Measurements from ENCODE around the gene ZNF26. TPM values are rescaled to one million over a fixed set of nuclear protein-coding genes. Genes with fewer than 3 reads are reported as not detected.

The ZNF26 gene
- total and polyA plus RNA-seq, 2 of the 8 experiments (the other 6 are each of a cell fraction or from before 2014, with no cell fraction given): 5.8 to 8.4 TPM

GRCh38 chr12:133046698-133047097 is 60.5 kb downstream of the ZNF26 start:
- POLR2A ChIA-PET (ENCODE audit: partially characterized antibody): interaction anchor here (0.7 to 5.2 kb wide), 4 partner anchors 9 to 30 kb away, joined by 3 to 26 read pairs (median 8); partner anchors contain the start of gene ZNF84
- FAIRE-seq: no peak
- H2AFZ ChIP-seq (ENCODE audit: low read length): no peak overlapping the region
- no peak for TF ChIP-seq RBBP5 (IDR thresholded peaks at IDR 0.05; ENCODE audit: borderline replicate concordance, low read depth, low read length)
- TF ChIP-seq YY1 (IDR thresholded peaks at IDR 0.05; ENCODE audit: low read depth, low read length): no peak
- no peak for TF ChIP-seq BCL11A (IDR thresholded peaks at IDR 0.05; ENCODE audit: low read depth in 2 of 2, low read length in 2 of 2)
- TF ChIP-seq CHD2 (IDR thresholded peaks at IDR 0.05; ENCODE audit: low read length): no peak
- TF ChIP-seq SP2 (IDR thresholded peaks at IDR 0.05; ENCODE audit: low read length): no peak
- TF ChIP-seq CTBP2 (IDR thresholded peaks at IDR 0.05; ENCODE audit: borderline replicate concordance, insufficient read depth, insufficient read length, low read length): no peak
- TF ChIP-seq SIN3A (conservative IDR thresholded peaks at IDR 0.05 in 1 of 2, IDR thresholded peaks at IDR 0.05 in 1 of 2; ENCODE audit: low read depth in 1 of 2, low read length in 2 of 2): no peak
- no peak for TF ChIP-seq EZH2 (IDR thresholded peaks at IDR 0.05; ENCODE audit: low read depth, low read length, severe bottlenecking)
- no peak for TF ChIP-seq CHD1 (IDR thresholded peaks at IDR 0.05; ENCODE audit: low read depth, low read length)
- no peak for TF ChIP-seq ATF2 (IDR thresholded peaks at IDR 0.05; ENCODE audit: low read length)
- TF ChIP-seq ASH2L (IDR thresholded peaks at IDR 0.05; ENCODE audit: low read length): no peak
- no peak for TF ChIP-seq CEBPB (IDR thresholded peaks at IDR 0.05; ENCODE audit: low read depth, low read length)
- TF ChIP-seq RXRA (IDR thresholded peaks at IDR 0.05; ENCODE audit: insufficient read depth, low read depth, low read length): no peak

More at GRCh38 chr12:133046698-133047097, 60.5 kb downstream of the ZNF26 start:
- Histone ChIP-seq H3K4ac (replicated peaks; ENCODE audit: insufficient read length, low read depth, low read length) (no peak overlapping the region), H4K5ac (ENCODE audit: insufficient read length, low read depth, low read length) (no peak overlapping the region), H3K14ac (ENCODE audit: insufficient read length) (no peak overlapping the region), H3K9ac (replicated peaks in 1 of 4; ENCODE audit: extremely low read depth in 1 of 4, low read depth in 3 of 4, low read length in 3 of 4) (no peak overlapping the region), H3K27ac (ENCODE audit: low read depth, low read length) (no peak overlapping the region), H3K56ac (replicated peaks; ENCODE audit: insufficient read length, low read depth, low read length) (no peak overlapping the region), H2BK120ac (replicated peaks; ENCODE audit: low read depth, low read length) (no peak overlapping the region), H3K23me2 (ENCODE audit: low read depth, low read length) (no peaks in the 10 kb centered on the region), H4K91ac (replicated peaks; ENCODE audit: insufficient read length, low read length) (no peak overlapping the region), H3K23ac (ENCODE audit: insufficient read length) (no peak overlapping the region), H3K36me3 (ENCODE audit: control insufficient read depth in 2 of 4, insufficient read depth in 4 of 4, low read length in 3 of 4) (peaks cover 33 to 99% (median 76%) of the 10 kb centered on the region in 4 experiments), H3K18ac (ENCODE audit: extremely low read depth, low read length) (no peak overlapping the region), H3K4me3 (ENCODE audit: extremely low read depth in 1 of 4, insufficient read depth in 2 of 4, low read depth in 3 of 4, low read length in 4 of 4) (no peak overlapping the region), H3K79me2 (ENCODE audit: control insufficient read depth in 1 of 2, insufficient read depth in 2 of 2, low read length in 2 of 2) (peaks cover 3 to 20% of the 10 kb centered on the region in 2 experiments; a peak in 3 of 4 replicates), H2BK12ac (ENCODE audit: low read depth, low read length) (no peak overlapping the region), H3K4me1 (replicated peaks in 1 of 4; ENCODE audit: control insufficient read depth in 3 of 4, insufficient read depth in 4 of 4, low read length in 3 of 4) (no peaks in the 10 kb centered on the region), H2BK15ac (ENCODE audit: low read length) (no peak overlapping the region), H3K27me3 (replicated peaks in 1 of 4; ENCODE audit: control insufficient read depth in 3 of 4, extremely low read depth in 1 of 4, insufficient read depth in 3 of 4, low read length in 3 of 4) (no peaks in the 10 kb centered on the region), H3K4me2 (ENCODE audit: insufficient read depth in 1 of 2, low read depth in 2 of 2, low read length in 2 of 2) (no peak overlapping the region), H2BK5ac (ENCODE audit: low read depth, low read length) (no peak overlapping the region), H2BK20ac (ENCODE audit: low read length) (no peak overlapping the region), H4K20me1 (replicated peaks in 1 of 2; ENCODE audit: control insufficient read depth in 1 of 2, insufficient read depth in 2 of 2, low read length in 2 of 2) (no peaks in the 10 kb centered on the region), H2AK5ac (ENCODE audit: low read depth, low read length) (no peak overlapping the region), H3K9me3 (ENCODE audit: insufficient read depth in 2 of 2, low read depth in 1 of 2, low read length in 1 of 2) (peaks cover 88 to 90% of the 10 kb centered on the region in 2 experiments), H3K79me1 (ENCODE audit: low read depth, low read length) (no peaks in the 10 kb centered on the region; the same call in 1 of the 2 replicates), H4K8ac (ENCODE audit: extremely low read depth, insufficient read depth, low read length) (no peak overlapping the region)
- no peak for DNase-seq (ENCODE audit: low read depth in 1 of 2, low spot score in 2 of 2)
- CTCF ChIA-PET (ENCODE audit: partially characterized antibody): interaction anchor here (0.6 to 1.5 kb wide), 2 partner anchors 30 to 71 kb away, joined by 4 to 6 read pairs; no protein-coding TSS in a partner anchor
- 93% methylated on average over 3 of the region's 3 CpGs; no CpG with 5 or more reads in 1 of the 2 experiments for WGBS, 2 experiments (ENCODE audit: extremely low coverage in 1 of 2, insufficient coverage in 1 of 2, insufficient read length in 1 of 2, insufficient replicate concordance in 2 of 2, low coverage in 1 of 2, low lambda C conversion rate in 2 of 2, missing lambda C conversion rate in 1 of 2)

All from H1 (cell line).